ENCODE measurements around the gene IL1B.
"Not testable (repeated sequence)": the region's sequence is repeated elsewhere in the genome, so short reads cannot be mapped to it uniquely, and the experiment has no call there.

Gene IL1B

DNA sequence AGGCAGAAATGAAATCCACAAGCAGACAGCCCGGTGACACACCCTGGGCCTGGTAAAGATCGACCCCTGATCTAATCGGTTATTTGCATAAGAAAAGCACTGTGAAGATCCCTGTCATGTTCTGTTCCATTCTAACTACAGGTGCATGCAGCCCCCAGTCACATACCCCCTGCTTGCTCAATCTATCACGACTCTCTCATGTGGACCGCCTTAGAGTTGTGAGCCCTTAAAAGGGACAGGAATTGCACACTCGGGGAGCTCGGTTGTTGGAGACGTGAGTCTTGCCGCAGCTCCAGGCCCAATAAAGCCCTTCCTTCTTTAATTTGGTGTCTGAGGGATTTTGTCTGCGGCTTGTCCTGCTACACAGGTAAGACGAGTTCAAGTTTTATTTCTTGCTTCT, 13.4 kb upstream of the IL1B start:
- DNase-seq = no peak

GRCh38 chr2:112848833-112849232, 12.3 kb upstream of the IL1B start:
- no peak for DNase-seq

DNA sequence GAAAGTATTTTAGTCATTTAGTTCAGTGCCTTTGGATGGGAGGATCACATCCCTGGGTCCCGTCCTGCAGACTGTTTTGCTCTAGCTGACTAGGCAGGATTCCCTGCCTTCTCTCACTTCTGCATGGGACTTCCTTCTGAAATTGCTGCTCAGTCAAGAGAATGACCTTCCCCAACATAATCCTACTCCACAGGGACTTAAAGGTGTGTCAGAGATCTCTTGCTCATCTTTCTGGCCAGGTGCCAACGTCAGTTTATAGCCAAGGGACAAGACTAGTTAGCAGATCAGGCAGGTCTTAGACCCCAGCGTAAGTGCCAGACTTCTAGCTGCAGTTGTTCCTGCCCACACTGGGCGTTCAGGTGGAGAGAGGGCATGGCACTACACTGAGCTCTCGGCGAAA, 9.5 kb upstream of the IL1B start:
- no peak for DNase-seq

DNA sequence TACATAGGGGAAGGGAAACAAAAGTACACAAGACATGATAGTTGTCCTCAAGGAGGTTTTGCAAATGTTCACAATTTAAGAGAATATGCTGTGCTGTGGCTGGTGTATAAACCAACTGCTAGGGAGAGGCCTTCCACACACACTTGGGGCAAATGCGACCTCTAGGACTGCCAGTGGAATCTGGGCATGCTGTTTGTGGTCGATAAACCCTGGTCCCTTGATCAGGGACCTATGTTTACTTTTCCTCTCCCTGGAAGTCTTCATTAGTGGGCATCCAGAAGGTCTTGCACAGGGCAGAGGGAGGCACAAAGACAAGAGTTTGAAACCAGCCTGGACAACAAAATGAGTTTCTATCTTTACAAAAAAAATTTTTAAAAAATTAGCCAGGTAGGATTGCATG, 7.3 kb upstream of the IL1B start:
- no peak for DNase-seq

DNA sequence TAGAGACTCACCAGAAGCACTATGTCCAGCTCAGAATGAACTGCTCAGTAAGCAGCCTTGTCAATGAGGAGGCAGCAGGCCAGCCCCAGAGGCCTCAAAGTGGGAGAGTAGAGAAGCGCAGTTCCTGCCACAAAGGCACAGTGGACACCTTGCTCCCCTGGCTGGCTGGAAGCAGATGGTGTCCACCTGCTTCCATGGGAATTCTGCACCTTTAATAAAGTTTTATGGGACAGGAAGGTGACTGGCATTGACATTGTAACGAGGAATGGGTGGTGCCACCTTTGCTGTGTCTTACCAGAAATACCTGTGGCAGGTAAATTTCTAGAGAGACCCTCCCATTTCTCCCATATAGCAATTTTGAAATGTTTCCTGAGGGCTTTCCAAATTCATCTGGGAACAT, 6.7 kb upstream of the IL1B start:
- DNase-seq = no peak

GRCh38 chr2:112841295-112842044, 4.9 kb upstream of the IL1B start:
- no peak for DNase-seq

DNA sequence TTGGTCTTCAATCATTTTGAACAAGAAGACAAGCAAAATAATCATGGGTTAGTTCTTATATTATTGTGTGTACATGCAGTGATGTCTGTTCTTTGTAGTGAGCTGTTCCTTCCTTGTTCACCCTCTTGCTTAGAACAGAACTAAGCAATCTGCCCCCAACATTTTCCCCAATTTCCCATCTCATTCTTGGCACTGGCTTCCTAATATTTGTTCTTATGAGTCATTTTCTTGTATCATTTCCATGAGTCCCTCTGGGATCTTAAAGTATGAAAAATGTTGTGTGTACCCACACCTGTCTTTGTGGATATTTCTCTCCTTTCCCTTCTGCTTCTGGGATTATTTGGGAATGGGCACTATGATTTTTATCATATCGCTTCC, 3.5 kb upstream of the IL1B start:
- no peak for DNase-seq

GRCh38 chr2:112839407-112840067, 3.0 kb upstream of the IL1B start:
- no peak for DNase-seq

- DNase-seq = no peak
Measured at GRCh38 chr2:112836163-112836560, 417 bp downstream of the IL1B start.

GRCh38 chr2:112835536-112836162, 930 bp downstream of the IL1B start:
- DNase-seq = no peak

GRCh38 chr2:112835061-112835501, 1.5 kb downstream of the IL1B start:
- DNase-seq = no peak

GRCh38 chr2:112834396-112835037, 2.1 kb downstream of the IL1B start:
- no peak for DNase-seq

DNA sequence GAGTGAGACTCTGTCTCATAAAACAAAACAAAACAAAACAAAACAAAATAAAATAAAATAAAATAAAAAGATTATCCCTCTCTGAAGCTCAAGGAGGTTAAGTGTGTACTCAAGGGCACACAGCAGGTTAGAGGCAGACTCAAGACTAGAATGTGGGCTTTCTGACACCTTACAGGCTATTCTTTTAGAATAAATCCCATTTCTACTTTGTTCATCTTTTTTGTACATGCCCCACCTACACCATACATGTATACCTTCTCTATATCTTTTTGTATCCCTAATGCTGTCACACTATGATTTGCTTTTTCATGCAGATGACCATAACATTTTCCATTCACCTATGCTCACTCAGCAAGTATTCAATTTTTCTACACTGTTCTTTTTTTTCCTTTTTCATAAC, 2.6 kb downstream of the IL1B start:
- DNase-seq = no peak

GRCh38 chr2:112833639-112833931, 3.0 kb downstream of the IL1B start:
- not testable (repeated sequence) for DNase-seq

GRCh38 chr2:112832841-112833638, 3.5 kb downstream of the IL1B start:
- DNase-seq = no peak

DNA sequence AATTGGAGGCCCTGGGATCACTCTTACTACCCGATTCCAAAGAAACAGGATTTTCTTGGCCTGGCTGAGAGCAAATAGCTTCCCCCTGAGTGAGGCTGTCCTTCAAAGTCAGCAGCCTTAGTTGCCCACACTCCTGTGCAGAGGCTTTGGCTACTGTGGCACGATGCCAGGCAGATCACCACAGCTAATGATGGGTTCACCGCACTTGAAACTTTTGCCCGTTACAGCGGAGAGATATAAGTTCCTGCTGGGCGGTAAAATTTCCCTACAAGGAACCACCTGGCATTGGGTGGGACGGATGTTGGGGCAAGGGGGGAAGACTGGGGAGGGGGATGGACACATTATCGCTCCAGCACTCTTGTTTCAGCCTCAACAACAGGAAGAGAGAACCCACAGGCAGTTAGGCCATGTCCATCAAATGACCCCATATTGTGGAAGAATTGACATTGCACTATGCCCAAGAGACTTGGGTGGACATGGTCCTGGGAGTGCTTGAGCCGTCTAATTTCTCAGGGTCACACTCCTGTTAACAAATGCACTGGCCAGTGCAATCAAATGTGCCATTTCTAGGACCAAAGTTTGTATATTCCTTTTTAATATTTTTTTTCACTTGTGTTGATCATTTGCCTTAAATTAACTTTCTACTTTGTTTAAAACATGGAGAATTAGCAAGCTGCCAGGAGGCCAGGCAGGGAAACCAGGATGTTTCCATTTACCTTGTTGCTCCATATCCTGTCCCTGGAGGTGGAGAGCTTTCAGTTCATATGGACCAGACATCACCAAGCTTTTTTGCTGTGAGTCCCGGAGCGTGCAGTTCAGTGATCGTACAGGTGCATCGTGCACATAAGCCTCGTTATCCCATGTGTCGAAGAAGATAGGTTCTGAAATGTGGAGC, 4.4 kb downstream of the IL1B start:
- no peak for DNase-seq

- no peak for DNase-seq
Measured at GRCh38 chr2:112831513-112831845, 5.1 kb downstream of the IL1B start.

DNA sequence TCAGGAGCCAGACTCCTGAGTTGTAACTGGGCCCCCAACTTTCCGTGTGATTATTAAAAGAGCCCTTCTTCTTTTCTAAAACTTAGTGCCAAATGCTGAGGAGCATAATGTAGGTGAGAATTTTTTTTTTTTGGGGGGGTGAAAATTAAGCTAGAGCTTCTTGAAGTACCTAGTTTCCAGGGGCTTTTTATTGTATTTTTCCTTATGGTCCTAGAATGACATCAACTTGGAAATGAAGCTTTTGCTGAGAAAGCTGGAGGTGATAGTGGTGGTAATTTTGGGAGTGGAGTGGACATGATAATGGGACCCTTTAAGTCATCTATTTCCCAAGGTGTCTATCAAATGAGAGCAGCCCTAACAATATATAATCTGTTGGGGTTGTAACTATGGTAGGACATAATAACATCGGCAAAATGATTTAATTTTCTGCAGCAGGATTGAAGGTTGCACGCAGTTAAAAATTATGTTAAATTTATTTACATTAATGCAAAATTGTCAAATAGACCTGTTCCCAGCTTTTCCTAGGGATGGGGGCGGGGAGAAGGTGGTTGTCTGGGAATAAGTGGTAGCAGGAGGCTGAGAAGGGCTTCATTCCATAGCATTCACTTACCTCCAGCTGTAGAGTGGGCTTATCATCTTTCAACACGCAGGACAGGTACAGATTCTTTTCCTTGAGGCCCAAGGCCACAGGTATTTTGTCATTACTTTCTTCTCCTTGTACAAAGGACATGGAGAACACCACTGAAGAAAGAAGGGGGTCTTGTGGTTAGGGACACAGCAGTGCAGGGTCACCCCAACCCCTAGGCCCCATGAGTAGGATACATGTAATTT, 5.7 kb downstream of the IL1B start:
- DNase-seq = no peak

DNA sequence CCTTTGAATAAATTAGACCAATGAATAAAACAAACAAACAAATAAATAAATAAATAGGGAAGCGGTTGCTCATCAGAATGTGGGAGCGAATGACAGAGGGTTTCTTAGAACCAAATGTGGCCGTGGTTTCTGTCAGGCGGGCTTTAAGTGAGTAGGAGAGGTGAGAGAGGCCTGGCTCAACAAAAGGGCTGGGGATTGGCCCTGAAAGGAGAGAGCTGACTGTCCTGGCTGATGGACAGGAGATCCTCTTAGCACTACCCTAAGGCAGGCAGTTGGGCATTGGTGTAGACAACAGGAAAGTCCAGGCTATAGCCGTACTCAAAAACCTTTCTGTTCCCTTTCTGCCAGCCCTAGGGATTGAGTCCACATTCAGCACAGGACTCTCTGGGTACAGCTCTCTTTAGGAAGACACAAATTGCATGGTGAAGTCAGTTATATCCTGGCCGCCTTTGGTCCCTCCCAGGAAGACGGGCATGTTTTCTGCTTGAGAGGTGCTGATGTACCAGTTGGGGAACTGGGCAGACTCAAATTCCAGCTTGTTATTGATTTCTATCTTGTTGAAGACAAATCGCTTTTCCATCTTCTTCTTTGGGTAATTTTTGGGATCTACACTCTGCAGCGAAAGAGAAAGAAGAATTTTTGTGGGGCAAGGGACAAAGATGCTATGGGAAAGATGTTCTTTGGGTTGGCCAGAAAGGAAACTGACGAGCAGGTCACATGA, 6.5 kb downstream of the IL1B start:
- DNase-seq = no peak

Data from activated CD4-positive, alpha-beta T cell treated with anti-CD3 and anti-CD28 coated beads, Interleukin-2, amount 50 U/mL, for 16 hours (primary cell).